ENCODE results near the gene INO80B.
A peak's percentile ranks its signal among the peaks of the same experiment; 100 is the strongest.
"Not testable (repeated sequence)": the region's sequence is repeated elsewhere in the genome, so short reads cannot be mapped to it uniquely, and the experiment has no call there.

INO80B gene

DNA sequence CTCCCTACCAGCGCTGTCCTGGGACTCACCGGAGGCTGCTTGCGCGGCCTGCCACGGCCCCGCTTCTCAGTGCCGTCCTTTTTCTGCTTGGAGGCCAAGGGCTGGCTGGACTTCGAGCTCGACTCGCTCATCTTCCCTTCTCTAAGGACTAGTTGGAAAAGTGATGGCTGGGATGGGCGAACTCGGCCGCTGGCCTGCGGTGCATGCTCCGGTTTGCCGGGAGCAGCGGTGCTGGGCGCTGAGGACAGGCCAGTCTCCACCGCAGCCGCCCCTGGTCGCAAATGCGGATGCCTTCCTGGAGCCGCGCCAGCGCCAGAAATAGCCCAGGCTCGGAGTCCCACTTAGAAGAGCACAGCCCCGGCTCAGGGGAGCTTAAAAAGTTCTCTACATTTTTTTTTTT lies 36.6 kb upstream of the INO80B start:
- Histone ChIP-seq H3K27ac (peak overlapping the region in 1 of 2 donors; percentile 14), H3K36me3 (no peaks in the 10 kb centered on the region), H3K27me3 (no peaks in the 10 kb centered on the region), H3K4me3 (no peak overlapping the region), H3K9me3 (no peaks in the 10 kb centered on the region), H3K4me1 (peaks cover 0 to 43% (median 24%) of the 10 kb centered on the region in 4 donors)
- intact Hi-C loops (cut with DNase I; ENCODE audit: low total_unique reads): no loop called here
- DNase-seq: no peak
- TF ChIP-seq, protein P1, sequence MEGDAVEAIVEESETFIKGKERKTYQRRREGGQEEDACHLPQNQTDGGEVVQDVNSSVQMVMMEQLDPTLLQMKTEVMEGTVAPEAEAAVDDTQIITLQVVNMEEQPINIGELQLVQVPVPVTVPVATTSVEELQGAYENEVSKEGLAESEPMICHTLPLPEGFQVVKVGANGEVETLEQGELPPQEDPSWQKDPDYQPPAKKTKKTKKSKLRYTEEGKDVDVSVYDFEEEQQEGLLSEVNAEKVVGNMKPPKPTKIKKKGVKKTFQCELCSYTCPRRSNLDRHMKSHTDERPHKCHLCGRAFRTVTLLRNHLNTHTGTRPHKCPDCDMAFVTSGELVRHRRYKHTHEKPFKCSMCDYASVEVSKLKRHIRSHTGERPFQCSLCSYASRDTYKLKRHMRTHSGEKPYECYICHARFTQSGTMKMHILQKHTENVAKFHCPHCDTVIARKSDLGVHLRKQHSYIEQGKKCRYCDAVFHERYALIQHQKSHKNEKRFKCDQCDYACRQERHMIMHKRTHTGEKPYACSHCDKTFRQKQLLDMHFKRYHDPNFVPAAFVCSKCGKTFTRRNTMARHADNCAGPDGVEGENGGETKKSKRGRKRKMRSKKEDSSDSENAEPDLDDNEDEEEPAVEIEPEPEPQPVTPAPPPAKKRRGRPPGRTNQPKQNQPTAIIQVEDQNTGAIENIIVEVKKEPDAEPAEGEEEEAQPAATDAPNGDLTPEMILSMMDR (IDR thresholded peaks at IDR 0.05): no peak

DNA sequence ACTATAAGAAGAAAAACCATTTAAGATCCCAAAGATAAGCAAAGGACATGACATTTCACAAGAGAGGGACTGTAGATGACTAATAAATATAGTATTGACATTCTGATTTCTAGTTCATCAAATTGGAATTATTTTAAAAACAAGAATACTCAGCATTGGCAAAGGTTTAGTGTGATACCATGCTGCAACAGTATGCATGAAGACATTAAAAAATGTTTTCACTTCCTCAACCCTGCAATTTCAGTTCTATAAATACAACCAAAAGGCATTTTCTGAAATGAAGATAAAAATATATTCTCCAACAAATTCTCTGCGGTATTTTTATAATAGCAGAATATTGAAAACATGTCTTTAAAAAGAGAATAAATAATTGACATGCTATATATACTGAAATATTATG lies 35.5 kb upstream of the INO80B start:
- H3K4me1 ChIP-seq: peaks cover 0 to 38% (median 24%) of the 10 kb centered on the region in 4 donors
- intact Hi-C loops (cut with DNase I; ENCODE audit: low total_unique reads): no loop called here
- TF ChIP-seq, protein P1 (IDR thresholded peaks at IDR 0.05): no peak

DNA sequence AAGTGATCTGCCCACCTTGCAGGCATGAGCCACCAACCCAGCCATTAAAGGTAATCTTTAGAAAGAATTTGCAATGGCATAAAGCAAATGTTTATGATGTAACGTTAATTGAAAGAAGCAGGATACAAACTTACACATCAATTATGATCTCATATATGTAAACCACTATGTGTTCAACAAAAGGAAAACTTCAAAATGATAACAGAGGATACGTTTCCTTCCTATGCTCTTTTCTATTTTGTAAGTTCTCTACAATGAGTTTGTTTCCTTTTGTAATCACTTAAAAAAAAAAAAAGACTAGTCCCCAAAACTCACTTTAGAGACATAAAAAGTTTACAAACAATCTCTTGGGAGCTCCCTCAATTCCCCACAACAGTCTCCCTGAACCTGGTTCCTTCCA lies 34.9 kb upstream of the INO80B start:
- no peak overlapping the region for H3K27ac ChIP-seq
- H3K36me3 ChIP-seq: peaks cover 0 to under 1% (median 0%) of the 10 kb centered on the region in 3 donors
- intact Hi-C loops (cut with DNase I; ENCODE audit: low total_unique reads): no loop called here
- DNase-seq: no peak
- TF ChIP-seq, protein P1 (IDR thresholded peaks at IDR 0.05): no peak
- no peaks in the 10 kb centered on the region for H3K27me3 ChIP-seq
- H3K9me3 ChIP-seq: no peaks in the 10 kb centered on the region
- H3K4me3 ChIP-seq: no peak overlapping the region
- H3K4me1 ChIP-seq: peaks cover 0 to 32% (median 19%) of the 10 kb centered on the region in 4 donors

More for the DNA sequence above, 35.5 kb upstream of the INO80B start:
- Histone ChIP-seq H3K36me3 (no peaks in the 10 kb centered on the region), H3K27me3 (no peaks in the 10 kb centered on the region), H3K9me3 (no peaks in the 10 kb centered on the region), H3K27ac (no peak overlapping the region), H3K4me3 (no peak overlapping the region)
- no peak for DNase-seq

- H3K27me3 ChIP-seq; H3K9me3 ChIP-seq; H3K36me3 ChIP-seq; intact Hi-C loops (cut with DNase I; ENCODE audit: low total_unique reads); DNase-seq: not testable (repeated sequence)
- H3K27ac ChIP-seq: peak overlapping the region in 1 of 2 donors; percentile 66
- H3K4me1 ChIP-seq: peaks cover 0 to 26% (median 14%) of the 10 kb centered on the region in 4 donors
- peak overlapping the region; percentile 57 to 78 for H3K4me3 ChIP-seq
Observed at GRCh38 chr2:74420443-74421103, 34.3 kb upstream of the INO80B start.

GRCh38 chr2:74421221-74421870 lies 33.5 kb upstream of the INO80B start, which contains the start of the genes C2orf81 and WDR54:
TSS of gene C2orf81 (minus strand) at chr2:74421619. CDS start at chr2:74421560, 59 bp downstream.
TSS of gene WDR54 (plus strand) at chr2:74421730. CDS start at chr2:74422154, 424 bp downstream.
- peak within 1 kb of the TSS; percentile 62 to 66 for H3K27ac ChIP-seq
- H3K4me1 ChIP-seq: peaks cover 0 to 22% (median 13%) of the 10 kb centered on the region in 4 donors
- no peaks in the 10 kb centered on the region for H3K9me3 ChIP-seq
- H3K4me3 ChIP-seq: peak within 1 kb of the TSS; percentile 57 to 78
- H3K36me3 ChIP-seq: peaks cover 0 to 14% (median 5%) of the 10 kb centered on the region in 3 donors
- intact Hi-C loops (cut with DNase I; ENCODE audit: low total_unique reads): no loop called here
- TF ChIP-seq, protein P1 (IDR thresholded peaks at IDR 0.05): no peak
- H3K27me3 ChIP-seq: no peaks in the 10 kb centered on the region
- peak; percentile 78 to 88 for DNase-seq

Data from tibial artery (tissue), 4 donors.